Parathyroid adenoma (tissue), 2 donors: ENCODE measurements around the gene PLP2.

Experiments
- H2AFZ ChIP-seq: fragments of 300-600 bp; sonication (generic); one replicate; pipeline ENCODE4 v1.7.0; 2017; ENCODE audit warnings: antibody characterized with exemption, mild to moderate bottlenecking
- H3K27ac ChIP-seq: fragments of 300-600 bp; sonication (generic); one replicate; pipeline ENCODE4 v1.7.0; 2017
- H3K27me3 ChIP-seq: fragments of 300-600 bp; sonication (generic); one replicate; pipeline ENCODE4 v1.7.0; 2017; ENCODE audit warnings: low read length; ENCODE audit not compliant: control insufficient read depth, insufficient read depth
- H3K36me3 ChIP-seq: fragments of 300-600 bp; sonication (generic); one replicate; pipeline ENCODE4 v1.7.0; 2017; ENCODE audit warnings: low read length; ENCODE audit not compliant: control insufficient read depth, insufficient read depth
- H3K4me1 ChIP-seq: fragments of 300-600 bp; sonication (generic); one replicate; pipeline ENCODE4 v1.7.0; 2017; ENCODE audit warnings: control low read depth
- H3K4me2 ChIP-seq: fragments of 300-600 bp; sonication (generic); one replicate; pipeline ENCODE4 v1.7.0; 2017; ENCODE audit warnings: low read length
- H3K4me3 ChIP-seq: fragments of 300-600 bp; sonication (generic); one replicate; pipeline ENCODE4 v1.7.0; 2017; ENCODE audit warnings: low read depth, low read length
- H3K79me2 ChIP-seq: fragments of 300-600 bp; sonication (generic); one replicate; pipeline ENCODE4 v1.7.0; 2017; ENCODE audit warnings: control low read depth
- H3K9ac ChIP-seq: fragments of 300-600 bp; sonication (generic); one replicate; pipeline ENCODE4 v1.7.0; 2017; ENCODE audit warnings: mild to moderate bottlenecking
- H3K9me3 ChIP-seq: fragments of 300-600 bp; sonication (generic); one replicate; pipeline ENCODE4 v1.7.0; 2017; ENCODE audit warnings: low read length; ENCODE audit not compliant: control insufficient read depth
- TF ChIP-seq, protein P1 (sequence below): fragments of 300-600 bp; sonication (generic); IDR thresholded peaks from one replicate; pipeline ENCODE4 v1.7.0; 2017; ENCODE audit warnings: antibody characterized with exemption, mild to moderate bottlenecking
- donor health status: primary hyperparathyroidism.

Gene PLP2

DNA sequence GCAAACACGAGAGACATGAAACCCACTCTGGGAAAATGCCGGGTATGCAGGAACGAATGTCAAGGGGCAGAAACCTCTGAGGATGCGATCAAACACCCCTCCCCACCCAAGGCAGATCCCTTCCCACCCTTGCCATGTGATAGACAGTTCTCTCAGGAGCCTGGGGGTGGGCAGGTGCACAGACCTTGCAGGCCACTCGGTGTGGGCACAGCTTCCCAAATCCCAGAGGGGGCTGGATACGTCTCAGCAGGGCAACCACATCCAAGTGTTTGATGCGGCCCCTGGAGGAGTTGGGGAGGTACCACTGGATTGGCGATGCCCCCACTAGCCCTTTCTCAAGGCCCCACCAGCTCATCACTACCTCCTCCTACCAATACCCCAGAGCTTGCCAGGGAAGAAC is 38.7 kb downstream of the PLP2 start:
- Histone ChIP-seq H3K4me1 (no peaks in the 10 kb centered on the region), H3K9ac (no peak overlapping the region), H3K9me3 (no peaks in the 10 kb centered on the region), H3K79me2 (no peaks in the 10 kb centered on the region), H2AFZ (no peak overlapping the region), H3K4me2 (no peak overlapping the region), H3K36me3 (no peaks in the 10 kb centered on the region), H3K4me3 (no peak overlapping the region), H3K27me3 (no peaks in the 10 kb centered on the region), H3K27ac (no peak overlapping the region)
- TF ChIP-seq, protein P1, sequence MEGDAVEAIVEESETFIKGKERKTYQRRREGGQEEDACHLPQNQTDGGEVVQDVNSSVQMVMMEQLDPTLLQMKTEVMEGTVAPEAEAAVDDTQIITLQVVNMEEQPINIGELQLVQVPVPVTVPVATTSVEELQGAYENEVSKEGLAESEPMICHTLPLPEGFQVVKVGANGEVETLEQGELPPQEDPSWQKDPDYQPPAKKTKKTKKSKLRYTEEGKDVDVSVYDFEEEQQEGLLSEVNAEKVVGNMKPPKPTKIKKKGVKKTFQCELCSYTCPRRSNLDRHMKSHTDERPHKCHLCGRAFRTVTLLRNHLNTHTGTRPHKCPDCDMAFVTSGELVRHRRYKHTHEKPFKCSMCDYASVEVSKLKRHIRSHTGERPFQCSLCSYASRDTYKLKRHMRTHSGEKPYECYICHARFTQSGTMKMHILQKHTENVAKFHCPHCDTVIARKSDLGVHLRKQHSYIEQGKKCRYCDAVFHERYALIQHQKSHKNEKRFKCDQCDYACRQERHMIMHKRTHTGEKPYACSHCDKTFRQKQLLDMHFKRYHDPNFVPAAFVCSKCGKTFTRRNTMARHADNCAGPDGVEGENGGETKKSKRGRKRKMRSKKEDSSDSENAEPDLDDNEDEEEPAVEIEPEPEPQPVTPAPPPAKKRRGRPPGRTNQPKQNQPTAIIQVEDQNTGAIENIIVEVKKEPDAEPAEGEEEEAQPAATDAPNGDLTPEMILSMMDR = no peak

DNA sequence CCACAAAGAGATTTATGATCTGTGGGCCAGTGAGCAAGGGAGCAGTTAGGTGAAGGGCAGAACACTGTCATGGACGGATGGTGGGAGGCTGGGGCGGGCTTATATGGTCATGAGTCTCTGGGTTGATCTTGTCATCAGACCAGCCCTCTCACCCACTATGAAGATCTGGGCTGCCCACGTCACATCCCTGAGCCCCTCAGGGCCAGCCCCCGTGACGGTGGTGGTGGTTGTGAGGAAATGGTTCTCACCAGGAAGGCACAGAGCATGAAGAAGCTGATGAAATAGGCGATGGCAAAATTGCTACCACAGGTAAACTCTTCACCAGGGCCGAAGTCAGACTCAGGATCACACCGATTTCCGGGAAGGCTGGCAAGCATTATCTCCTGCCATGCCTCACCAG is 39.4 kb downstream of the PLP2 start:
- H3K4me3 ChIP-seq = no peak overlapping the region
- TF ChIP-seq, protein P1 = no peak
- no peak overlapping the region for H3K9ac ChIP-seq

DNA sequence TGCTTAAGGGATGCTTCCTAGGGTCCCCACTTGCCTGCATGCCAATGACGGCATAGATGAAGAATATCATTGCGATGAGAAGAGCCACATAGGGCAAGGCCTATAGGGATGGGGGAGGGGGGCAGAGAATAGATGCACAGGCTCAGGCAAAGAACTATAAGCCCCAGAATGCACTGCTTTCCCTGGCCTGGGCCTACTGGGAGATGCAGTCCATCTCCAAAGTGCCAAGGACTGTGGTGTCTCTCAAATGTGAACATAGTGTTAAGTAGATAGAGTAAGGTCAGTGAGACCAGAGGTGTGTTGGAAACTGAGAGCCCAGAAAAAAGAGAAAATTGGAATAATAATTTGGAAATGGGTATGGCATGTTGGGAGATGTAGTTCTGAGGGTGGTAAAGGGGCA is 40.5 kb downstream of the PLP2 start:
- Histone ChIP-seq H3K9me3 (no peaks in the 10 kb centered on the region), H3K4me2 (no peak overlapping the region), H3K4me1 (no peaks in the 10 kb centered on the region), H3K79me2 (no peaks in the 10 kb centered on the region), H3K36me3 (no peaks in the 10 kb centered on the region), H3K27me3 (no peaks in the 10 kb centered on the region), H3K27ac (no peak overlapping the region), H2AFZ (no peak overlapping the region), H3K4me3 (no peak overlapping the region), H3K9ac (no peak overlapping the region)
- TF ChIP-seq, protein P1 = no peak

More for the DNA sequence above, 39.4 kb downstream of the PLP2 start:
- Histone ChIP-seq H3K36me3 (no peaks in the 10 kb centered on the region), H2AFZ (no peak overlapping the region), H3K9me3 (no peaks in the 10 kb centered on the region), H3K27ac (no peak overlapping the region), H3K4me2 (no peak overlapping the region), H3K4me1 (no peaks in the 10 kb centered on the region), H3K79me2 (no peaks in the 10 kb centered on the region), H3K27me3 (no peaks in the 10 kb centered on the region)

DNA sequence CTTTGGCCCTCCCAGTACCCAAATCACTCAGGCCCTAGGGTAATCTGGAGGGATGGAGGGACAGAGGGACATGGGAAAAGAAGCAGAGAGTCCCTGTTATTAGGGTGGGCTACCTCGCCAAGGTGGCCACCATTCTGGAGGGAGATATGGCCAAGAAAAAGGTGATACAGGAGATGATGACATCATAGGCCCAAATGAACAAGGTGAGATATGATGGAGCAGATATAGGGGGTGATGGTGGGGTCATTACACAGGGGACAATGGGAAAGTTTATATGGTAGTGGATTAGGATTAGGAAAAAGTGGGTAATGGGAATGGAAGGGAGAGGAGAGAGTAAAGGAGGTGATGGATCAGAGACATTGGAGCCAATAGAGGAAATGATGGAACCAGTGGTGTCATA is 41.2 kb downstream of the PLP2 start:
- TF ChIP-seq, protein P1 = no peak
- H3K4me3 ChIP-seq = no peak overlapping the region
- no peak overlapping the region for H3K4me2 ChIP-seq

DNA sequence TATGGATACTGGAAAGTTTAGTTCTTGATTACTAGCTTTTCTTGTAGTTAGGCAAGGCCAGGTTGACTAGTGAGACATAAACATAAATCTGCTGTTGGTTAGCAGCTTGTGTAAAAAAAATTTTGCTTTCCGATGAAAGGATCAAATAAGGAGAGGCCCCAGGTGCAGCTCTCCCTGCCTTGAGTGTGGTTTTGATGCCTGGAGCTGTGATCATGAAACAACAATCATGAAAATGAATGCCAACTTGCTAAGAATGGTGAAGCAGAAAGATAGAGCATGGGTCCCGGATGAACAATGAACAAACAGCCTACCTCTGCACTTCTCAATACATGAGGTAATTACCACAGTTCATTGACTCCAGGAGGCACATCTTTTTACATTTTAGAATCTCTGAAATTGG is 42.7 kb downstream of the PLP2 start:
- Histone ChIP-seq H3K9me3 (no peaks in the 10 kb centered on the region), H3K79me2 (no peaks in the 10 kb centered on the region), H2AFZ (no peak overlapping the region), H3K27ac (no peak overlapping the region), H3K4me3 (no peak overlapping the region), H3K36me3 (no peaks in the 10 kb centered on the region), H3K4me1 (no peaks in the 10 kb centered on the region), H3K9ac (no peak overlapping the region), H3K4me2 (no peak overlapping the region), H3K27me3 (no peaks in the 10 kb centered on the region)
- TF ChIP-seq, protein P1 = no peak

More for the DNA sequence above, 41.2 kb downstream of the PLP2 start:
- Histone ChIP-seq H3K36me3 (no peaks in the 10 kb centered on the region), H3K27me3 (no peaks in the 10 kb centered on the region), H3K9ac (no peak overlapping the region), H3K4me1 (no peaks in the 10 kb centered on the region), H3K9me3 (no peaks in the 10 kb centered on the region), H3K79me2 (no peaks in the 10 kb centered on the region), H2AFZ (no peak overlapping the region), H3K27ac (no peak overlapping the region)
